M059J (cell line): ENCODE data around the gene ATP10A. TPM values are rescaled to one million over a fixed set of nuclear protein-coding genes. Genes with fewer than 3 reads are reported as not detected.

Experiments
- DNase-seq: peaks from one replicate; pipeline ENCODE4 v3.0.0-alpha.2; 2012; ENCODE audit warnings: low read depth
- total RNA-seq: library from RNA; depleted of rRNA; stranded (reverse); fragments of >200 nt; shearing (Covaris generic); gene quantifications from 2 replicates; pipeline ENCODE4 v1.2.3, GENCODE V29; 2014

The ATP10A gene
- total RNA-seq, 1 experiment from 2014 or later: not detected

DNA sequence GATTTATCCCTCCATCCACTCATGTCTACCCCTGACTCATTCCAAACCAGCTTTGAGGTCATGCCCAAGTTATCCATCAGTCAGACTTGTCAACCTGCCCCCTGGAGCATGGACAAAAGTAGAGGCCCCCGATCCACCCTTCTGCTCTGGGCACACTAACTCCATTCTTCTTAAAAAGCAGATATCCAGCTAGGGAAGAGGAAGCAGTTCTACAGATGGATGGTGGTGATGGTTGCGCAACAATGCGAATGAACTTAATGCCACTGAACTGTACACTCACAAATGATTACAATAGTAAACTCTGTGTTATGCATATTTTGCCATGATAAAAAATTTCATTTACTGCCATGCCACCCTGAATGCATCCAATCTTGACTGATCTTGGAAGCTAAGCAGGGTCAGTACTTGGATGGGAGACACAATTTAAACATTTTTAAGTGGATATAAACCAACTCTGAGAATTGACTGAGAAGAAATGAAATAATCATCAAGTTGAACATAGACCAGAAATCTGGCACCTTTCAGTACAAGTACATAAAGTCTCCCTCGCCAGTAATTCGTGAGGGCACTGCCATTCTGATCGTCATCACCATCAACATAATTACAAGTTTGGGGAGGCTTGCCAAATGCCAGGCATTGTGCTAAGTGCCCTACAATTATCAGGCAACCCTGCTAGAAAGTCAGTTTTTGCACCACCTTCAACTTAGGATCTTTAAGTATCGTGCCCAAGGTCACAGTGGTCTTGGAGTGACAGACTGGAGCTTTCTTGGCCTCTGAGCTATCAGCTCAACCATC lies 124.8 kb downstream of the ATP10A start:
- no peak for DNase-seq

DNA sequence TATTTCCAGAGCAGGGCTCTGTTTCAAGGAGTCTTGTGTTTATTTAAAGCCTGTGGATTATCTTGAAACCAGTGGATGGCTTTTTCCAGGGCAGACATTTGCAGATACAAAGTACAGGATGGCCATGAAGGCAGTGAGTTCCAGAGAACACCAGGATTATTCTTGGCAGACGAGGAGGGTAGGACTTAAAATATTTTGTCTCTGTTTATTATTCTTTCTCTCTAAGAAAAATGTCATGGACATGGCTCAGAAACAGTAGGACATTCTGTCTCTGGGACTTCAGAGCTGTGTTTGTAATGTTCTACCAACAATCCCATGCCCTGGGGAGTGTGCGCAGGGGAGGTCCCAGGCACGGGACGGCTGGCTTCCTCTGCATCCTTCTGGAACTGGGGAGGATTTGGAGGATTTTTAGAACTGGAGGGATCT lies 125.9 kb downstream of the ATP10A start:
- no peak for DNase-seq

DNA sequence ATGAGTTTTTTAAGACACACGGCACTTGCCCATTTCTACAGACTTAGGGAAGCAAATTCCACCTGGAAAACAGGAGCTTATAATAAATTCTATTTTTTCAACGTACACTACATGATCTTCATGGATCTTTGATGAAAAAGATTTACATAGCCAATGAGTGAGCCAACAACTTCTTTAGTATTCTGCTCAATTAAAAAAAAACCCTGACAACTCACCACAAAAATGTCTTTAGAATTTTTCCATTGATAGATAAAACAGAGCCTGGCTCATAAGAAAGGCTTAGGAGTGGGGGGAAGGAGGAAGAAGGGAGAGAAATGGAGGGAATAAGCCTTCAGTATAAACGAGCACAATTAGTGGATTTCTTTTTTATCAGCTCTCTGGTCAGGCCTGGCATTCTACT lies 126.7 kb downstream of the ATP10A start:
- no peak for DNase-seq

DNA sequence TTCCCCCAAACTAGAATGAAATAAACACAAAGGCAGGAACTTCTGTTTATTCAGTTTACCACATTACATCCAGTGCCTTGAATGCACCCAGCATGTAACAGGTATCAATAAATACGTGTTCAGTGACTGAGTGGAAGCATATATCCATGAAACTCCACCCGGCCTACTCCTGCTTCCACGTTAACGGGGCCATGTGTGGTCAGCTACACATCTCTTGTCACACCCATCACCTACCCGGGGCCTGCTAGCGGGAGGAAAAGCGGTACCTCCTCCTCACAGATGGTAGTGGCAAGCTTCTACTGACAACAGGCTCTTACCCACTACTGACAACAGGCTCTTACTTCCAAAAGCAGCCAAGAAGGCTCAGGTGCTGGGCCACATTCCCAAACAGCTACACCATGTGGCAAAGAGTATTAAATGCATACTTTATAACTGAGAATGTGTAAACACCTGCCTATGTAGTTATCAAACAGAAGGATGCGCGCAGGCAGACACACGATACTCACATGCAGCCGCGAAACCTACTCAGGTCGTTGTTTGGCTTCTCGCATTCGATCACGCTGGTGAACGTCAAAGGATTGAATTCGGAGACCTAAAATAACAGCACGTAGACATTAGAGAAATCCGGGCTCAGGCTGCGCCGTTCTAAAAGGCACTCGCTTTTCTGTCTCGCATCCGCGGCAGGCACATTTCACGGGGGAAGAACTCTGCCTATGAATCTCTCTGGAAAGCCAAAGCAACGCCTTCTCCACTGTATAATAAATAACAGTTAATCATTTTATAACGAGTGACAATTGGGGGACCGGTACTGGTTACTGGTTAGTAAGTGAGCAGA lies 127.4 kb downstream of the ATP10A start:
- no peak for DNase-seq

DNA sequence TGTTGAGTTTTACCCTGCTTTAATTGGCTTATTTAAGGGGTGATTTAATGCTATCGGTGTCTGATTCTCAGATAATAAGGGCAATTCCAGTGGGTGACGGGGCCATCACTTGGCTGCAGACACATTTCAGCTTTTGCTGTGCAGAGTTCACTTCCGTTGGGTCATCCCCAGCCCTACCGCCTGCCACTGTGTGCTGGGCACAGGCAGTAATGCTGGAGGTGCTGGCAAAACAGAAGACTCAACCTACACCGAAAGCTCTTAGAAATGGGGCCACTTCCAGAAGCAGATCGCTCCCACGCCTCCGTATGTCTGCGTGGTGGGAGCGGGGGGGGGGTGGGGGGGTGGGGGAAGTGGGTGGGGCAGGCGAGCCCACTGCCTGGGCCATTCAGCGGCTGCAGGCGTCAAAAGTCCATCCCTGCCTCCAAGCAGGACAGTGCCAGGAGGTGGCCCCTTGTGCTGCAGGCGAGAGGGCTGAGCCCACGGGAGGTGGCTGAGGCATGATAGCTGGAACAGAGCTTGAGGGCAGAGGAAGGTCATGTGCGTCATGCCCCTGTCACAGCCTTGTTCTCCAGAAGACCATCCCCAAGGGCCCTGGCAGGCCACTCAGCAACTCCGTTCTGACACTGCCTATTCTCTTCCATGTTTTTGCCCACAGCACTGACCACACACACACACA lies 128.3 kb downstream of the ATP10A start:
- DNase-seq: no peak

DNA sequence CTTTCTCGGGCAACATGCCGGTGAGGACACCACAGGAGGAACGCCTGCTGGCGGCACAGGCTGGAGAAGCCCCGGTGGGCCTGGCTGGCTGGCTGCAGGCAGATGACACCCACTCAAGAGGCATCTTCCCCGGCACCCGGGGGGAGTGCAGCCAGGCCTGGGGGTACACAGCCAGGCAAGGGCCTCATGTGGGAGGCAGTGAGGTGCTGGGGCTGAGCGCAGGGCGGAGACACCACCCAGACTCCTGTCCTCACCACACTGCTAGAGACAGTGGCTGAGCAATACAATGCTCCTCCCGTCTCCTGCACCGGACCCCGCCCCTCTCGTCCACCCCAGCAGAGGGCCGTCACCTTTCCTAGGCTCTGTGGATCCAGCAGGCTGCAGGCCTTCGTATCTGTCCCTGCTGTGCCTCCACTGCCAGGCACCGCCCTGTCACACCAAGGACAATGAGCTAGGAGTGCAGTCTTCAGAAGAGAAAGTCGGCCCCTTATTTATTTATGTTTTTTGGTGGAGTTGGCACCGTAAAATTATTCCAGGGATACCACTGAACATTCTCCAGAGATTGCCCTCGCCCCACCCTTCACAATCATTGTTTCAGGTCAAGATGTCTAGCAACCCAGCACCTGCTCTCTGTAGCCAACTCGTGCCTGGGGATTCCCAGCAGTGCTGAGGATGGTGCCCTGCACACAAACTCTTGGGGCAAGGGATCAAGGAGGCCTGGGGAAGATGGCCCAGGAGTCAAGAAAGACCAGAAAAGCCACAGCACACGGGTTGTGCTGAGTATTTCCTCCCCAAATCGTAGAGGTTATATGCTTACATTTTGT lies 129.1 kb downstream of the ATP10A start:
- no peak for DNase-seq

DNA sequence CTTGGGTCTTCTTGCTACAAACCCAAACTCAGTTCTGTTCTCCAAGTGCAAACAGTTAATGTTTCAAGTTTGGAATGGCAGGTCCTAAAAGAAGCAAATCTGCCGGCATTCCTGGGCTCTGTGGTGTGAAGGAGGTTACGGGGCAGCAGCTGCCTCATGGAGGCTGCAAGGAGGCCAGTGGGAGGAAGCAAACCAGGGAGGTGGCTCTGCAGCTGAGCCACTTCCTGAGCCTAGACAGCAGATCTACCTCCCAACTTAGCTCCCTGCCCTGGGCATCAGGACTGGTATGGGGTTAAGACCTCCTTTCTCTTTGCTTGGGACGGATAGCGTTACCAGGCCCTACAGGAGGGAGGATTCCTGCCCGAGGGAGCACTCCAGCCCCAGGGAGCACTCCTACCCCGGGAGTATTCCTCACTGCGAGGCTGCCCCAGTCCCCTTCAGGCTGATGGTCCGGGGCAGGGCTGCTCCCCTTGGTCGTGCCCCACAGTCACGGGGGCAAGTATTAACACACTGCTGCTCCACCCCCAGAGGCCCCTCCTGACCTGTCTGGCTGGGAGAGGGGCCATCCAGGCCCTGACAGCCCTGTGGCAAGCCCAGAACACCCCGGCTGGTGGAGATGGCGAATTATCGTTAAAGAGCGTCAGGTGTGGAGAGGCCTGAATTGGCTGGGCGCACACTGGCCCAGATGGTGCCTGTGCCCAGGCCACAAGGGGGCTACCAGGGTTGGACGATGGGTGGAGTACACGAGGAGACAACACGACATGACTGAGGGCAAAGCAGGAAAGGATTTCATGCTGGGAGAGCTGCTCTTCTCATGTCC lies 129.9 kb downstream of the ATP10A start:
- no peak for DNase-seq

DNA sequence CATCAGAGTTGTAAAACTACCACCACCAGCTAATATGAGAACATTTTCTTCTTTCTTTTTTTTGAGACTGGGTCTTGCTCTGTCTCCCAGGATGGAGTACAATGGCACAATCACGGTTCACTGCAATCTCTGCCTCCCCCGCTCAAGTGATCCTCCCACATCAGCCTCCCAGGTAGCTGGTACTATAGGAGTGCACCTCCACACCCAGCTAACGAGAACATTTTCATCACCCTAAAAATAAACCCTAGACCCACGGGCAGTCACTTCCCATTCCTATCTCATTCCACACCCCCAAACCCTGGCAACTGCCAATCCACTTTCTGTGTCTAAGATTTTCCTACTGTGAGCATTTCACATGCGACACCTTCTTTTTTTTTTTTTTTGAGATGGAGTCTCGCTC lies 130.9 kb downstream of the ATP10A start:
- DNase-seq: no peak

DNA sequence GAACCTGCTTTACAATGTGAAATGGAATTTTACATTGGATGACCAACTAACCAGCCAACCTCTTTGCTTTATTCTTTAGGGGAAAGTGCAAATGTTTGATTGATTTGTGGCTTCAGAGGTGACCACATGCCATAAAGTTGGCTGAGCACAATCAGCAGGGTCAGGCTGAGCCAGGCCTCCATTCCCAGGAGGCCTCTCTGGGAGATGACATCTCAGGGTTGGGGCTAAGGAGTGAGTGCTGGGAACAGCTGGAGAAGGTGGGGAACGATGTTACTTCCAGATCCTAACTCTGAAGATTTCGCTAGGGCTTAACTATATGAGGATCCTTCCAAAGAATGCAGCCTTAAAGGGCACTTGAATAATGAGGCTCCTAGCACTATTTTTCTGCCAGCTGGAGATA lies 131.7 kb downstream of the ATP10A start:
- no peak for DNase-seq

DNA sequence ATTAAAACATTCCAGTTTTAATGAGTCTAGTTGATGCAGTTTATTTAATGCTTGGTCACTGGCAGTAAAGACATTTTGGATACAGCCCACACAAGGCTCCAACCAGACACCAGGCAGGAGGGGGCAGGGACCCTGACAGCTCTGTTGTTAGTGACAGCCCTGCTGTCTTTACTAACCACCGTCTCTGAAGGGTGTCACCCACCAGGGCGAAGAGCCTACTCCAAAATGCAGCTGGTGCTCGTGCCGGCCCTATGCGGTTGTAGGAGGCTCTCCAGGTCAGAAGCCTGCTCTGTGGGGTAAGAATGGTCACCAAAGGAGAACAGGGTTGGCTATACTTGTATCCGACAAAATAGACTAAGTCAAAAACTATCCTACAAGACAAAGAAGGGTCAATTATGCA lies 132.2 kb downstream of the ATP10A start:
- DNase-seq: no peak

DNA sequence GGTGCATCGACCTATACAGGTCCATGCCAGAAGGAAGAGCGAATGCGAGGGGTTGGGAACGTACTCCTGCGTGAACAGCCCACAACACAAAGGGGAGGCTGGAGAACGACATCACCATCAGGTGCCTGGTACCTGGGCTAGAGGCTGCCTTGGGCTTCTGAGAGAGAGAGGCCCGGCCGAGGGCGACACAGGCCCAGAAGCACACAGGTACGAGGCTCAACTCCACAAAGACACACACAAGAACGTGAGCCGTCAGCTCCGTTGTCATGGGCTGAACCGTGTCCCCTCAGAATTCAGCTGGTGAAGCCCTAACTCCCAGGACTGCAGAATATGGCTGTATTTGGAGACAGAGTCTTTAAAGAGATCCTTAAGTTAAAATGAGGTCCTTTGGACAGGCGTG lies 134.3 kb downstream of the ATP10A start:
- DNase-seq: no peak

DNA sequence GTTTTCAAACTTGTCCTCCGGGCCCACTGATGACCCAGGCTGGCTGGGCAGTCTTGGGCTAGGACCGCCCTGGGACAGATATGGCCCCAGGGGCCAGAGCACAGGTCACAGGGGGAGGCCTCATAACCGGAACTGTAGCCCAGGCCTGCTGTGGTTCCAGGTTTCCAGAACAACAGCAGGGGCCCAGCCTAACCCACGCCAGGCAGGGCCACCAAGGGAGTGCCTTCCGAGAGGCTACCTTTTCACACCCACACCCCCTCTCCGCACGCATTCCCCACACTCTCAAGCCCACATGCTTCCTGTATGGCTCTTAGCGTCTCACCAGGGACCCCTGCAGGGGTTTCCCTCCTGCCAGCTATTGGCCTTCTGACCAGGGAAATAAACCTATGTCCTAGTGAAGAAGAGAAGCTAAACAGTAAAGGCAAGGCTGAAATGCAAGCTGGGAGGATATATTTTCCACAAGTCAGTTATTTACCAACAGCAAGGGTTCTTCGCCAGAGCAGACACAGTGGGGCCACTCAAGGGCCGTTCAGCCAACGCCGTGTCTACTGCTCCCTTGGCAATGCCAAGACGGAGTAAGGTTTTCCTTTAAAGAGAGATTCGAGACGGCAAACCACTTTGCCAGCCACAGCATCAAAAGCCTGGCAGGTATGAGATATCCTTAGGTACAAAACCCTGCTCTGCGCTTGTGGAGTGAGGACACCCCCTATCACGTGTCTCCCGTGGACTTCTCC lies 135.1 kb downstream of the ATP10A start:
- DNase-seq: no peak

DNA sequence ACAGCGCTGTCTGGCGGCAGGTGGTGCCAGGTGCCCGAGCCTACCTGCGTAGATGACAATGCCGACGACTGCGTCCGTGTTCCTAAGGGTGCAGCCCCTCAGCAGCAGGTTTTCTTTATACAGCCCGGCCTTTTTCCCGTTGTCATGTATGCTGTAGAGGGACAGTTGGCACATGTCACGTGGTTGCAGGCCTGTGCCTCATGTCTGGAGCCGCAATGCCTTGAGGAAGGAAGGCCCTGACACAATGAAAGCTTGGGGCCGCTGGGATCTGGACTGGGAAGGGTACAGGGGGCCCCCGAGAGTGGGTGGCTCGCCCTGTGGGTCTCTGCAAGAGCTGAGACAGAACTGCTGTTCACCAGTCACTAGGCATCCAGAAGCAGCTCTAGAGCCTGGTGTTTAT lies 136.0 kb downstream of the ATP10A start:
- DNase-seq: no peak

DNA sequence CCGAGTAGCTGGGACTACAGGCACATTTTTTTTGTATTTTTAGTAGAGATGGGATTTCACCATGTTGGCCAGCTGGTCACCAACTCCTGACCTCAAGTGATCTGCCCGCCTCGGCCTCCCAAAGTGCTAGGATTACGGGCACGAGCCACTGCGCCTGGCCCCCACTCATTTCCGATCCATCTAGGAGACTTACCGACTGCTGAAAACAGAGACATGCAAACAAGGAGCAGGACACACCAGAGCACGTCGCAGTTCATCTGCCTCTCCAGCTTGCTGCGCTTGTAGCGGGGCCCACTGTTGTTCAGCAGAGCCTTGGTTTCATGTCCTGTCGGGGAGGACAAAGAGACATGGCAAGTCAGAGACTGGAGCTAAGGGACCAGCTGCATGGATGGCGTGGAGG lies 137.4 kb downstream of the ATP10A start:
- DNase-seq: no peak

DNA sequence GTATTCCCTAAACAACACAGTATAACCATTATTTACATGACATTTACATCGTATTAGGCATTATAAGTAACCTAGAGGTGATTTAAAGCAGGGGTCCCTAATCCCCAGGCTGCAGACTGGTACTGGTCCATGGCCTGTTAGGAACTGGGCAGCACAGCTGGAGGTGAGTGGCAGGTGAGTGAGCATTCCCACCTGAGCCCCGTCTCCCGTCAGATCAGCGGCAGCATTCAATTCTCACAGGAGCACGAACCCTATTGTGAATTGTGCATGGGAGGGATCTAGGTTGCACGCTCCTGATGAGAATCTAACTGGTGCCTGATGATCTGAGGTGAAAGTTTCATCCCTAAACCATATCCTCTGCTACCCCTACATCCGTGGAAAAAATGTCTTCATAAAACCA lies 138.2 kb downstream of the ATP10A start:
- no peak for DNase-seq

DNA sequence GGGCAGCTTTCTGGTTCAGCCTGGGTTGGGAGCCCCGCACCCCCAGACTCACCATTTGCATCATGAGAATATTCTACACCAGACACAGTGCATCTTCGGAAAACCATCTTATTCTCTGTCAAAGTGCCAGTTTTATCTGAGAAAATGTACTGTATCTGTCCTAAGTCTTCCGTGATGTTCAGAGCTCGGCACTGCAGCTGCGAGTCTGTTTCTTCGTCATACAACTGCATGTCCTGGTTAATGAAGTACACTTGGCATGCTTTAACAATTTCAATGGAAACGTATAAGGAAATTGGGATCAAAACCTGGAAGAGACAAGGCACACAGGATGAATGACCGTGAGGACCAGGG lies 141.5 kb downstream of the ATP10A start:
- no peak for DNase-seq

DNA sequence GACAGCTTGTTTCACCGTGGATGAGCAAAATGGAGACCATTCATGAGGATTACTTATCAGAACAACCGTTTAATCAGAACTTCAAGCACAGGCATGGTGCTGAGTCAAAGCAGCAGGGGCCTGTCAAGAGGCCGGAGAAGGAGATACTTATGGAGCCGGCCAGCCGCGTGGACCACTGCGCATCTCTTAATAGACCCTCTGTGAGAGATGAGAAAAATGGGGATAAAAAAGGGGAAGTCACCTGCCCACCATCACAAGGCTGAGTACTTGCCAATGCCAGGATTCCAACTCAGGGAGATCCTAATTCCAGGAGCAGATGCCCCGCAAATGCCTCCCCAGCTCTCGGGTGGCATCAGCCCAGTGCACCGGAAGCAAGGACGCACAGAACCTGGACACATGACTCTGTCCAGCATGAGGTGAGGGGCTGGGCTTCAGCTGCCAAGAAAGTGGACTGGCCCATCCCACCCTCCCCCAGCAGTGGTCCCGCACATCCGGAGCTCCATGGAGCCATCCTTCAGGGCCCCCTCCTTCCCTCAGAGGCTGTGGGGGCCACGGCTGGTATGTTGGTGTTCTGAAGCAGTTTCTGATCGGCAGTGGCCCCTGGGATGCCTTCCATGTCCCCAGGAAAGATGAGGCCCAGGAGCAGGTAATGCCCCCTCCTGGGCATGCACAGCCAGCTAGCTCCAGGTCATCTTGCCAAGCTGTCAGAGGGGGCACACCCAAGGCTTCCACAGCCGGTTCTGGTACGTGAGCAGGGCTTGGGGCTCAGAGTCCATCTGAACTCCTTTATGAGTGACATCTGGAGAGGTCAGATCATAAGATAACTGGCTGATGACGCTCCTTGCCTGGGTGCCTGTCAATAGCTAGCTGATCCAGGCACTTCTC lies 143.8 kb downstream of the ATP10A start:
- no peak for DNase-seq

DNA sequence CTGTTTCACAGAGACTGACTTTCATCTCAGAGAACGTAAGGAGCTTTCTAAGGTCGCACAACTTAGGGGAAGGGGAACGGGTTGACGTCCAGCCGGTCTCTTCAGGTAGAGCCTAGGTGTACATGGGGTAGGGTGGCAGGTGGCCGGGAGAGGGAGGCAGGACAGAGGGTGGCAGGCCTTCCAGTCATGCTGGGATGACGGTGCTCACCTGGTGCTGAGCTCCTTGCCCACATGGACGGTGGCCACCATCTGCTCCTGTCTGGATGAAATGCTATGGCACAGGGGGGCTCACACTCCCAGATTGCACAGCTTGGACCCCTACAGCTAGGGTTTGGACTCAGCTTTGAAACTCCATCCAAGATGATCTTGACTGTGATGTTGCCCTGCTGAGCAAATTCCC lies 144.5 kb downstream of the ATP10A start:
- DNase-seq: no peak

DNA sequence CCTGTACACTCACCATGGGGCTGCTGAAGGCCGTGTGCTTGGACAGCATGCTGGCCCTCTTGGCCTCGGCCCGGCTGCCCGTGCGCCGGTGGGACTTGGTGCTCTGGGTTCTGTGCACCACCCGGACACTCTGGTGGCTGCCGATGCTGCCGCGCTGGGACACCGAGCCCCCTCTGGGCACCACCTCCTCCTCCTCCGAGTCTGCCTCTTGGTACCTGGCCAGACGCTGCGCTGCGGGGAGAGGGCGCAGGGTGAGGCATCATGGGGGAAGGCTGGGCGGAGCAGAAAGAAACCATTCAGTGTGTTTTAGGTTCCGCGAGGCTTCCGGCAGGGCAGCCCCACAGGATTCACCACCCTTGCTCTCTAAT lies 145.0 kb downstream of the ATP10A start:
- DNase-seq: no peak
